Neutrophil (primary cell): Measurements from ENCODE around the gene GID8.
A peak's percentile ranks its signal among the peaks of the same experiment; 100 is the strongest.

ENCODE experiments used
- H3K27ac ChIP-seq: fragments of 200-600 bp; sonication (generic); 2 replicates; pipeline ENCODE4 v1.5.1; 2016; ENCODE audit warnings: mild to moderate bottlenecking, moderate library complexity
- H3K27me3 ChIP-seq: fragments of 200-600 bp; sonication (generic); 2 replicates; pipeline ENCODE4 v1.6.0; 2016; ENCODE audit warnings: mild to moderate bottlenecking
- H3K36me3 ChIP-seq: fragments of 200-600 bp; sonication (generic); 2 replicates; pipeline ENCODE4 v1.5.1; 2017
- H3K4me1 ChIP-seq, 2 experiments: fragments of 200-600 bp in 1 of 2; sonication (generic) in 1 of 2; 1 replicate in 1 of 2; 2 replicates in 1 of 2; pipeline versions ENCODE4 v1.5.1 to v1.6.1; 2013 to 2016; ENCODE audit warnings: low read depth in 1 of 2, low read length in 1 of 2, mild to moderate bottlenecking in 1 of 2, moderate library complexity in 1 of 2; ENCODE audit not compliant: control insufficient read depth in 1 of 2, insufficient read depth in 1 of 2
- H3K4me3 ChIP-seq, 2 experiments: fragments of 200-600 bp in 1 of 2; sonication (generic) in 1 of 2; 1 replicate in 1 of 2; 2 replicates in 1 of 2; pipeline ENCODE4 v1.5.1; 2013 to 2016; ENCODE audit warnings: low read depth in 1 of 2, low read length in 1 of 2, mild to moderate bottlenecking in 1 of 2, moderate library complexity in 1 of 2
- H3K9me3 ChIP-seq: fragments of 200-600 bp; sonication (generic); 2 replicates; pipeline ENCODE4 v1.5.1; 2016
- CTCF ChIP-seq: fragments of 200-600 bp; sonication (generic); IDR thresholded peaks from 2 replicates; pipeline ENCODE4 v1.5.1; 2016; ENCODE audit warnings: antibody characterized with exemption

GID8 gene

GRCh38 chr20:62905536-62906117, 32.3 kb upstream of the GID8 start:
- no peak for TF ChIP-seq CTCF
- H3K27ac ChIP-seq: no peak overlapping the region
- H3K9me3 ChIP-seq: no peaks in the 10 kb centered on the region
- H3K4me3 ChIP-seq: no peak overlapping the region
- H3K36me3 ChIP-seq: peaks cover 100% of the 10 kb centered on the region
- H3K27me3 ChIP-seq: no peaks in the 10 kb centered on the region
- H3K4me1 ChIP-seq: peaks cover 0 to 1% of the 10 kb centered on the region in 2 experiments

GRCh38 chr20:62906209-62906608, 31.7 kb upstream of the GID8 start:
- H3K27ac ChIP-seq: no peak overlapping the region
- H3K36me3 ChIP-seq: peaks cover 100% of the 10 kb centered on the region
- H3K9me3 ChIP-seq: no peaks in the 10 kb centered on the region
- no peaks in the 10 kb centered on the region for H3K27me3 ChIP-seq
- no peak overlapping the region for H3K4me3 ChIP-seq
- no peak for TF ChIP-seq CTCF
- no peaks in the 10 kb centered on the region for H3K4me1 ChIP-seq

- Histone ChIP-seq H3K27me3 (no peaks in the 10 kb centered on the region), H3K36me3 (peaks cover 100% of the 10 kb centered on the region), H3K4me1 (no peaks in the 10 kb centered on the region), H3K27ac (no peak overlapping the region), H3K4me3 (no peak overlapping the region), H3K9me3 (no peaks in the 10 kb centered on the region)
- no peak for TF ChIP-seq CTCF
Measured at GRCh38 chr20:62906647-62907375, 31.1 kb upstream of the GID8 start.

GRCh38 chr20:62907384-62908317, 30.3 kb upstream of the GID8 start:
- Histone ChIP-seq H3K9me3 (no peaks in the 10 kb centered on the region), H3K27ac (no peak overlapping the region), H3K36me3 (peaks cover 98% of the 10 kb centered on the region), H3K4me3 (no peak overlapping the region), H3K4me1 (no peaks in the 10 kb centered on the region), H3K27me3 (no peaks in the 10 kb centered on the region)
- TF ChIP-seq CTCF: peak; percentile 15

GRCh38 chr20:62908971-62909791, 28.8 kb upstream of the GID8 start:
- Histone ChIP-seq H3K9me3 (no peaks in the 10 kb centered on the region), H3K4me1 (no peaks in the 10 kb centered on the region), H3K36me3 (peaks cover 93% of the 10 kb centered on the region), H3K27ac (no peak overlapping the region), H3K27me3 (no peaks in the 10 kb centered on the region), H3K4me3 (no peak overlapping the region)
- TF ChIP-seq CTCF: no peak
